NCI-H82 treated with DMSO at 0.1 percent for 48 hours (cell line): ENCODE data around the gene DHODH.
"Not testable (repeated sequence)": the region's sequence is repeated elsewhere in the genome, so short reads cannot be mapped to it uniquely, and the experiment has no call there.

Source experiments
- DNase-seq: peaks from one replicate; lab custom pipeline; 2025; ENCODE audit not compliant: unreplicated experiment; lab: John Stamatoyannopoulos, UW

Gene DHODH

GRCh38 chr16:72051818-72052217 is 43.3 kb downstream of the DHODH start:
- DNase-seq, result no peak

DNA sequence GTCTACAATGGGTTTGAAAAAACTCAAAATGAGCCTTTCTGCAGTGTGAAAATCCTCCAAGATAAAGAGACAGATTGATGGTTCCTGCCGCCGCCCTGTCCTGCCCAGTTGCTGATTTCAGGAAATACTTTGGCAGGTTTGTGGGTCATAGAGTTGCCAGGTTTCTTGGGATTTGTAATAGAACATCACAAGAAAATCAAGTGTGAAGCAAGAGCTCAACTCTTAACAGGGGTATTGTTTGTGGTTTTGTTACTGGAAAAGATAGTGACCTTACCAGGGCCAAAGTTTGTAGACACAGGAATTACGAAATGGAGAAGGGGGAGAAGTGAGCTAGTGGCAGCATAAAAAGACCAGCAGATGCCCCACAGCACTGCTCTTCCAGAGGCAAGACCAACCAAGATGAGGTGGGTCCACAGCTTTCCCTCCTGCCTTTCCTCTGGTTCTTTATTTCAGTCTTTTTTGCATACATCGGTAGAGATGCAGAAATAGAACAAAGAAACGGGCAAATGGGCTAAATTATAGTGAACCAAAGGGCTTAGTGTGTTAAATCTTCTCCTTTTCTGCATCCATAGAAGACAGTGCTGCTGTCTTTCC is 45.8 kb downstream of the DHODH start, which contains the start of gene HP:
TSS of gene HP (plus strand) at position 252 of the 594 bp plus-strand sequence. CDS start at position 400, 148 bp downstream.
- not testable (repeated sequence) for DNase-seq

DNA sequence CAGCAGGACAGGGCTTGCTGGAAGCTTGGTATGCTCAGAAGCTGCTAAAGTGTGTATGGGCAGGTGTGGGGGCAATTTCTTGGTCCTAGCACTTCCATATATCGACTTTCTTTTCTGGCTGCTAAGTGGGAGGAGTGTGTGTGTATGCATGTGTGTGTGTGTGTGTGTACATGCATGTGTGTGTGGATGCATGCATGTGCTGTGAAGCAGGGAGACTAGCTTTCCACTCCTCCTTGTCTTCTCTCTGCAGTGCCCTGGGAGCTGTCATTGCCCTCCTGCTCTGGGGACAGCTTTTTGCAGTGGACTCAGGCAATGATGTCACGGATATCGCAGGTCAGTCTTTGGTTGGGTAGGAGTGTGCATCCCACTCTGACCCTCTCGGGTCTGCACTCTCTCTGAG is 47.4 kb downstream of the DHODH start:
- no peak for DNase-seq

GRCh38 chr16:72057313-72057712 is 48.8 kb downstream of the DHODH start:
- not testable (repeated sequence) for DNase-seq

DNA sequence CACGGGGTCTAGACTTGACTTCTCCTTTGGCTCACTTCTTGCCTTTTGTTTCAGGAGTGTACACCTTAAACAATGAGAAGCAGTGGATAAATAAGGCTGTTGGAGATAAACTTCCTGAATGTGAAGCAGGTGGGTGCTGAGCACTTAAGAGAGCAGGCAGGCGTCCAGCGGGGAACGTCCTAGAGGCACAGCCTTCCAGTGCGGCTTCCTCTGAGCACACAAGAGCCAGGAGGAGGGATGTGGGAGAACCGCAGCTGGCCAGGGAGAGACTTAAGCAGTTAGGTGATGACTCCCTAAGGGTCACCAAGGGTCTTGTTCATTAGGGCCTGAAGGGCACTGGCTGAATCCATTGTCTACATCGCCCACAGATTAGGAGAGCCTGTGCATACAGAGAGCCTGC is 50.5 kb downstream of the DHODH start:
- DNase-seq, result not testable (repeated sequence)

DNA sequence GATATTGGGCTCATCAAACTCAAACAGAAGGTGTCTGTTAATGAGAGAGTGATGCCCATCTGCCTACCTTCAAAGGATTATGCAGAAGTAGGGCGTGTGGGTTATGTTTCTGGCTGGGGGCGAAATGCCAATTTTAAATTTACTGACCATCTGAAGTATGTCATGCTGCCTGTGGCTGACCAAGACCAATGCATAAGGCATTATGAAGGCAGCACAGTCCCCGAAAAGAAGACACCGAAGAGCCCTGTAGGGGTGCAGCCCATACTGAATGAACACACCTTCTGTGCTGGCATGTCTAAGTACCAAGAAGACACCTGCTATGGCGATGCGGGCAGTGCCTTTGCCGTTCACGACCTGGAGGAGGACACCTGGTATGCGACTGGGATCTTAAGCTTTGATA is 51.9 kb downstream of the DHODH start:
- no peak for DNase-seq

DNA sequence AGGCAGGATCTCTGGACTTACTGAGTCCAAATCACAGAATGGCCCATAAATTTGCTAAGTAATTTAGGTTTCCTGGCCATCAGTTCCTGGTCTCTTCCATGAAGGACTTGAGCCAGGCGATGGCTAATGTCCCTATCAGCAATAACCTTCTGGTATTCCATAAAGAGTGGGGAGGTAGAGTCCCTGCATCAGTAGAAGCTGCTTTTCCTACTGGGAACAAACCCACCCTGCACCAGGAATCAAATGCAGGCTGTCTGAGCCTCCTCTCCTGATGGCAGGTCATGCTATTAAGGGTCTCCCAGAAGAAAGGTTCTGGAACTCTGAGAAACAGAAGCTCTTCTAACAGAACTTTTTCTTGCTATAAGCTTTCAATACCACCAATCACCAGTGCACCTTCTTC is 53.0 kb downstream of the DHODH start:
- no peak for DNase-seq

DNA sequence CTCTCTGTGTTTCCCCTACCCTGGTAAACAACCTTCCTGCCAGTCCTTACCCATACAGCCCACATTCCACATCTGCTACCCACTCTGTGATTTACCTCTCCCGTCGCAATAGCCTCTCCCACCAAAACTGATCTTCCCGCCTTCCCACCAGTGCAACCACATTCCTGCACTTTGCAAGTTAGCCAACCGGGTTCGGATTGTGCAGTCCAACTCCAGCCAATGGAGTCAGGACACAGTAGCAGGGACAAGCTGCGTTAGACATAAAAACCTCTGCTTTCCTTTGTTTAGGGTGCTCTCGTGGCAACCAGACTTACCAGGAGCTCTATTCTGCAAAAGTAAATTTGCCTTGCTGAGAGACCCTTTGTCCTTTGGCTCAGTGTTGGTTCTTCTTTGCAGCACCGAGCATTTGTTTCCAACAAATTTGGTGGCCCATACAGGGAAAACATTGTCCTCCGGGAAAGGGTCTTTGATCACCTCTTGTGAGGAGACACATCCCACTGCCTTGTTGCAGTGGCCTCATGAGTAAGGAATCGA is 55.9 kb downstream of the DHODH start:
- DNase-seq, result no peak

DNA sequence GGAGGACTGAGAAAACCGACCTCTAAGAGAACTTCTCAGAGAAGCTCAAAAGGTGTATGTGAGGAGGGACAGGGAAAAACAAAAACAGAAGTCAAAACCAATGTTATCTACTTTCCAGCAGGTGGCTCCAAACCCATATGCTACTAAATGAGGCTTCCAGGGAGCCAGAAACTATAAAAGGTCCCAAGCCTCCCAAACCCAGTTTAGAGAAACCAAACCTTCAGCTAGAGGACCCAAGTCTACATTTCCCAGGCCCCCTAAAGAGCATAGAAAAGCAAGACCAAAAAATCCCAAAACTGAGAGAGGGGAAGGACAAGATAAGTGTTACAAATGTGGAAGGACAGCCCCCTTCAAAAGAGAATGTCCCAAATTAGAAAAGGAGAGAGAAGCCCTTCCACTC is 58.2 kb downstream of the DHODH start:
- DNase-seq, result no peak

- no peak for DNase-seq
Measured at GRCh38 chr16:72068930-72069329, 60.4 kb downstream of the DHODH start.

DNA sequence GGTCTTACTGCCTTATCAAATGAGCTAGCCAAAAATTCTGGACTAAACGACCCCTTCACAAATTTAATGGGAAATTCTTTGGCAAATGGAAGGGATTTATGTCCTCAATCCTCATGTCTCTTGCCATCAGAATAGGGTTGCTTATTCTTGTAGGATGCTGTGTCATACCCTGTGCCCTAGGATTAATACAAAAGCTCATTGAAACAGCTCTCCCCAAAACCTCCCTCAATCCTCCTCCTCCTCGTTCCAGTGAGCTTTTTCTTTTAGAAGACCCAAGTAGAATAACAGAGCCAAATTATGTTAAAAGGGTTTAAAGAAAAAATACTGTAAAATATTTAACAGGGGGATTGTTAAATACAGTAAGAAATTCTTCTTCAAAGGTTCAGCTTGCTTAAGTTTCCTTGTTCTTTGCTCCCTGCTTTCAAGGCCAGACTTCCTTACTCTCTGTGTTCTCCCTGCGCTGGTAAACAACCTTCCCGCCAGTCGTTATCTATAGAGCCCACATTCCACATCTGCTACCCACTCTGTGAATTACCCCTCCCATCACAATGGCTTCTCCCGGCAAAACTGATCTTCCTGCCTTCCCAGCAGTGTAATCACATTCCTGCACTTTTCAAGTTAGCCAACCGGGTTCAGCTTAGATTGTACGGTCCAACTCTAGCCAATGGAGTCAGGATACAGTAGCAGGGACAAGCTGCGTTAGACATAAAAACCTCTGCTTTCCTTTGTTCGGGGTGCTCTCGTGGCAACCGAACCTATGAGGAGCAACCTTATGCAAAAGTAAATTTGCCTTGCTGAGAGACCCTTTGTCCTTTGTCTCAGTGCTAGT is 64.2 kb downstream of the DHODH start:
- DNase-seq, result no peak

- DNase-seq, result no peak
Measured at GRCh38 chr16:72073560-72074230, 65.2 kb downstream of the DHODH start.

DNA sequence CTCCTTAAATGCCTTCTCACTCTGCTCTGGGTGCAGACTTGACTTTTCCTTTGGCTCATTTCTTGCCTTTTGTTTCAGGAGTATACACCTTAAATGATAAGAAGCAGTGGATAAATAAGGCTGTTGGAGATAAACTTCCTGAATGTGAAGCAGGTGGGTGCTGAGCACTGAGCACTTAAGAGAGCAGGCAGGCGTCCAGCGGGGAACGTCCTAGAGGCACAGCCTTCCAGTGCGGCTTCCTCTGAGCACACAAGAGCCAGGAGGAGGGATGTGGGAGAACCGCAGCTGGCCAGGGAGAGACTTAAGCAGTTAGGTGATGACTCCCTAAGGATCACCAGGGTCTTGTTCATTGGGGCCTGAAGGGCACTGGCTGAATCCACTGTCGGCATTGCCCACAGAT is 66.5 kb downstream of the DHODH start:
- not testable (repeated sequence) for DNase-seq
